HG02870 (cell line): ENCODE measurements around the gene GYG1.
A peak's percentile ranks its signal among the peaks of the same experiment; 100 is the strongest.

Source experiments
- ATAC-seq: cut with Tn5 transposase; IDR thresholded peaks from one replicate; pipeline ENCODE4 v1.9.1; 2021; ENCODE audit warnings: mild to moderate bottlenecking, moderate library complexity; ENCODE audit not compliant: unreplicated experiment

The GYG1 gene

DNA sequence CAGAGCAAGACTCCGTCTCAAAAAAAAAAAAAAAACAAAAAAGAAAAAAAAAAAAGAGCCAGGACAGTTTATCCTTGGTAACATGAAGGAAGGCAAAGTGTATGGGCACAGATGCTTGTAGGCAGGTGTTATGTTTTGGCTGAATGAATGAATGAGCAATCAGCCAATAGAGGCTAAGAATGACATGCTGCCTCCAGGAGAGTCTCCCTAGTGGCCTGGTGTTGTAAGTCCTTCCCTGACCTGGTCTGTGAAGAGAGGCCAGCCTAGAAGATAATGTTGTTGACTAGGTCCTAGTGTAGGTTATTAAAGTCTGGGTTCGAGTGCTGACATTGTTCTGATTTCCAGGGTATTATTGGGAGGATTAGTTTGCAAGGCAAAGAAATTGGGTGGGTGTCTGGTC lies 24.9 kb downstream of the GYG1 start:
- no peak for ATAC-seq

DNA sequence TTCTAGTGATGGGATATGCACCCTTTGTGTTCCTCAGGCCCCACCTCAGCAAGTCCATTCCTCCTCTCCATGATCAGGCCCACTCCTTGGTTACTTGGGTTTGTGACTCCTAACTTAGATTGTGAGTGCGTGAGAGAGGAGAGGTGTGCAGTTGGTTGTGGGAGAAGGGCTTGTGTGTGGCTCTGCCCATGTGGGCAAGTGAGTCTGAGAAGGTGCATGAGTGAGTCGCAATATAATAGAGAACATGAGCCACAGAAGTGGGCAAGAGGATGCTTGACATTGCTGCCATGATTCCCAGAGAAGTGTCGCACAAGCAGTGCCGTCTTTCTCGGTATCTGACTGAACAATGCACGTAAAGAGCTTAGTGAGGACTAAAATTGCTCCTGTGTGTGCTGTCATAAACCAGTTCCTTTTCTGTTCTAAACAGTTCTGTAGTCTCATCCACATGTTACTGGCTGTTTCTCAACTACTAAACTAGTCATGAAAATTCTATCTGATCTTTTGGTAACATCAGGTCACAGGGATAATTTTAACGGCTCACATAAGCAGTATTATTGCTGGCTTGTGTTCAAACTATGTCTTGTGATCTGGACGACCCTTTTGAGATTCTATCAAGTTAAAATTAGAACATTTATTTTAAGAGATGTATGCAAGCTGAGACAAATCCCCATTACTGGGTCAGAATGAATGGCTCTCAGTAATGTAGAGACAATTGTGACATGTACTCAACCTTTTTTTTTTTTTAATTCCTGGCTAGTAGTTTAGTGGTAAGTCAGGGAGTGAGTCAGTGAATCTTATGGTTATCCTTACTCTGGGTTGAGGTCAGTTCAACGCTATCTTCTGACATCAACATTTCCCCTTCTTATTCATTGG lies 25.6 kb downstream of the GYG1 start:
- ATAC-seq, result no peak

DNA sequence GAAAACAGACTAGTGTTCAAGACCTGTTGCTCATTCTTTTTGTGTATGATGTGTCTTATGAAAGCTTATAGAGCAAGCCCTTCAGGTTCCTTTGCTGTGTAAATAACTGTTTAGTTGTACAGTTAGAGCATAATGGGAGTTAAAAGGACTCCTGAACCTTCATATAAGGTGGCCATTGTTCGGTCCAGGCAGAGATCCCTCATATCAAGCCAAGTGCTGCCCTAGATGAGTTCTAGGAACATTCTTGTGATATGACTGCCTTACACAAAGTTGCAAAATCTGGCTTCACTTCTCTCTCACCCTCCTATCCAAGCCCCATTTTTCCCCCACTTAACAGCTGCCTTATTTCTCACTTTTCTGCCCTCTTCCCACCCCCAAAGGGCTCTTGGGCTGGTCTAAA lies 26.9 kb downstream of the GYG1 start:
- ATAC-seq, result no peak

DNA sequence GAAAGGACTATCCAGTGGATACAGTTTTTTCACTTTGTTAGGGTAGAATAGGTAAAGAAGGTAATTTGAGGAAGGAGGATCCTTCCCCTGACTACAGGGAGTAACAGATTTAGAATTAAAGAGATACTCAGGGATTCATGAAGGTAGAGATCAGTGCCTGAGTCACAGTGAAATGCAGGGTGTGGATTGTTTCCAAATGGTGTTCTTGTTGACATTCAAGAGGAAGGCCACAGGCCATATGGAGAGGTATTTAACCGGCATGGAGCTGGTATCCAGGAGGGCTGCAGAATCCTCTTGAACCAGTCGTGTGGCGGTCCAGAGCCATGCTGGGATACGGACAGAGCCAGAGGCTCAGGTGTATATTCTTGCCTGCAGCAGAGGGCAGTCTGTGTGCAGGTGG lies 28.2 kb downstream of the GYG1 start:
- ATAC-seq, result no peak

DNA sequence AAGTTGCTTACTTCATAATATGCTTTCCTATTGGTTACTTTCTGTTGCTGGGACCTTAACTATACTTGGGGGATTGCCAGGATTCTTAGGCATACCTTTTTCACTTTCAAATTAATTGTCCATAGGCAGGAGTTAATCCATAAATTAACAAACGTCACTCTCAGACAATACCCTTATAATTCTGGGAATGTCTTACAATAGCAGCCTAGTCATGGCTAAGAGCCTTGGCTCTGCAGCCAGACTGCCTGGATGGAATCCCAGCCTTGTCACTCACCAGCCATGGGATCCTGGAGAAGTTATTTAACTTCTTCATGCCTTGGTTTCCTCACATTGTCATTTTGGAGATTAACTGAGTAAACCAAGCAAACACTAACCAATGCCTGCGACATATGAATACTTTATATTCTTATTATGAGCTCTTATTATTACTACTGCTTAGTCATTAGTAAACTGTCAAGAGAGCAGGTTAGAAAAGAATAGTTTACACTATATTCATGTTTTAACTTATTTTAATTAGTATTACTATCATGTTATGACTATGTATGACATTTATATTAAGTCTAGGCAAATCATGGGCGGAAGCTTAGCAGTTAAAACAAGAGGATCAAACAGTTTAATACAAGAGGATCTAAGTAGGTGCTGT lies 29.0 kb downstream of the GYG1 start:
- ATAC-seq, result no peak

DNA sequence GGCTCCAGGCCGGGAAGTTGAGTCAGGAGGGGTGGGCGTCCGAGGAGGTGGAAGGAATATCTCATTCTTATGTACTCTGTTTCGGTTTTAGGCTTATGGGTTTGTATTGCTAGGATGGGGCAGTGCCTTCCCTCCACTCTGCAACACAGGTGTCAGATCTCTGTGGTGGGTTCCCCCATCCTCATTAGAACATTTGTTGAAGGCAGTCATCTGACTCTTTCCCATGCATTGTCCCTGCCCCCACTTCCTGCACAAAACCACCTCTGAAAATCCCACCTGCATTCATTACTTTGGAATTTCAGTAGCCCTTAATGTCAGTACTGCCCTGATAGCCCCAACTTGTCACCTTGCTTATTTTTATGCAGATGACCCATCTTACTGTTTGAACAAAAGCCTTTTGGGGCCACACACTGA lies 29.5 kb downstream of the GYG1 start:
- no peak for ATAC-seq

DNA sequence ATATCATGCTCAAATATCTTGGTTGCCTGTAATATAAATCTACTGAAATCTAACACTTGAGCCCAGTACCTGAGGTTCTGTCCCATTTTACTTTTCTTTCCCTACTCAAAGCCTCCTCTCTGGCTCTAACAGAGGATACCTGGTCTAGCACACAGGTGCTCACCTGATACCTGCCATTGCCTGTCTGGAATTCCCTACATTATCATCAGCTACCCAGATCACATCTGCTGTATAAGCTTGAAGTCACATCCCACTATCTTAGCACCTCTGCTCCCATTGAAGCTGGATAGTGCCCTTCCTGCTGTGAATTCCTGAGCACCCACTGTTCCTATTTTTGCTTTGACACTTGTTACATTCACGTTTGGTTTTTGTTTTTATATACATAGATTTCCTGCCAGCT lies 30.5 kb downstream of the GYG1 start:
- ATAC-seq, result no peak

DNA sequence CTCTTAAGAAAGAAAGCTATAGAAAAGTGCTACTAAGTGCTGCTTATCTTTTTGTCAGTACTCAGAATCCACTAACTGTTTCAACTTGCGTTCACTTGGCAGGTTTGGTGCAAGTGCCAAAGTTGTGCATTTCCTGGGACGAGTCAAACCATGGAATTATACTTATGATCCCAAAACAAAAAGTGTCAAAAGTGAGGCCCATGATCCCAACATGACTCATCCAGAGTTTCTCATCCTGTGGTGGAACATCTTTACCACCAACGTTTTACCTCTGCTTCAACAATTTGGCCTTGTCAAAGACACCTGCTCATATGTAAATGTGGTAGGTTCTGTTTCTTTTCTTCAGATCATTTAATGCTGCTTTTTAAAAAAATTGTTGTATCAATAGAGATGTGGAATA lies 32.6 kb downstream of the GYG1 start:
- no peak for ATAC-seq

DNA sequence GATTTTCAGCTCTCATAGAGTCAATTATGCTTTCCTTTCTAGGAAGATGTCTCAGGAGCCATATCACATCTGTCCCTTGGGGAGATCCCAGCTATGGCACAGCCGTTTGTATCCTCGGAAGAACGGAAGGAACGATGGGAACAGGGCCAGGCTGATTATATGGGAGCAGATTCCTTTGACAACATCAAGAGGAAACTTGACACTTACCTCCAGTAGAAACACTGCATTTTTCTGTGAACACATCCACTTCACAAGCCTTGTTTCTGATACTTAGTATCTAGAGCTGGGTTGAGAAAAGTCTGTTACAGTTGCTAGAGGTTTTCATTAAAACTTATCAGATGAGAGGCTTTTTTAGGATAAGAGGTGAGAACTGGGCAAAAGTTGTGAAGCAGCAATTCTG lies 35.4 kb downstream of the GYG1 start:
- no peak for ATAC-seq

DNA sequence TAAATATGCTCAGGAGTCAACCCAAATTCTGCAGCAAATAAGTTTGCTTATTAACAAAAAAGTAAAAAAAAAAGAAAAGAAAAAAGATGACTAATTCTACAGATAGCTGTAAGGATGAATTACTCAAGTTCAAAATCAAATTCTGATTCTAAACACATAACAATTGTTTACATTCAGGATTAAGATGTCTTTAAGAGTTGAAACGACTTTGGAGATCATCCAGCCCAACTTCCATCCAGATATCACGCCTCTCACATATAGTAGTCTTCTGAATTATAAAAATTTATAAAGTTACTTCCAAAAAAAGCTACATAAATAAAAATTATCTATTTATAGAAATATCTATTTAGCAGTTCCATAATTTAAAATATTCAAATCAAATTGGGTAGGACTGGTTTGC lies 39.8 kb downstream of the GYG1 start:
- no peak for ATAC-seq

DNA sequence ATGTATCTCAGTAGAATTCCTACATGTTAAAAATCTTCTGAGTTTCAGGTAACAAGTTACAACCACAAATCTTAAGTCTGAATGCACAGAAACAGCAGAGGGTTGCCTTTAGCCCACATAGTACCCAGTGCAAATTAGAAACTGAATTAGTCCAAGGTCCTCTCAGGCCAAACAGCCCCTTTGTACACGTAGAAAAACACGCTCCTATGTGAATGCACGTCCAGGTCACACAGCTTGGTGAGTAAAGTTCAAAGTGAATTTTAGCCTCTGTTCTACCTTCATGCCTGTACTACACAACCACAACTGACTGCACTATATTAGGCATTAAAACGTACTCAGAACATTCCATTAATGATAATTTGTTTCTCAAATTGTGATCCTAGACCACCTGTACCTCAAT lies 46.3 kb downstream of the GYG1 start:
- ATAC-seq, result no peak

DNA sequence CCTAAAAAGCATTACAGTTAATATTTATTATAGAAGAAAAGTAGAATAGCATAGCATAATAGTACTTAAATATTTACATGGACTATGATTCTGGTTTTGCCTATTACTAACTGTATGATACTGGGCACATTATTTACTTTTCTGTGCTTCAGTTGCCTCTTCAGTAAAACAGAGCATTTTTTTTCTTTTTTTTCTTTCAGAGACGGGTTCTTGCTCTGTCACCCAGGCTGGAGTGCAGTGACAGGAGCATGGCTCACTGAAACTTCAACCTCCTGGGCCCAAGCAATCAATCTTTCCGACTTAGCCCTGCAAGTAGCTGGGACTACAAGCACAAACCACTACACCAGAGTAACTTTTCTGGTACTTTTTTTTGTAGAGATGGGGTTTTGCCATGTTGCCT lies 47.0 kb downstream of the GYG1 start:
- no peak for ATAC-seq

DNA sequence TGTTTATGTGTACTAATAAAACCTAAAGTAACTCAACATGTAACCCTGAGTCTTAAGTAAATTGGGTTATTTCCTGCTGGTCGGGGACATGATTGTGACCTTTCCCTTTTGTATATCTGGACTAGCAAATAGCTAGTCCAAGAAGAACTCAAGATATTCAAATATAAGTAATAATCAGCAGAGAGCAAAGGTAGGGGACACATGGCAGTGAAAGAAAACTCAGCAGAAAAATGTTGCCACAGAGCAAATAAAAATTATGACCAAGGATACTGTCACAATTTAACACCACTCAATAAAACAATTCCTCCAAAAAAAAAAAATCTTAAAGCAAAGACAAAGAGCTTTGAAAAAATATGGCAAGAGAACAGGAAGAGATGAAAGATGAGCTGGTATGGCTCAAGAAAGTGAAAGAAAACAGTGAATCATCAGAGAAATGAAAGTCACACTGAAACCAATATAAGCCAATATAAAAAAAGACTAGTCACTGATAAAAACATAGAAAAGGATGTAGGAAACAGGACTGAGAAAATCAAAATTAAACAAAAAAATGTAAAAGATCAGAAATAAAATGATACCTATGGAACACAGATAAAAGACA lies 51.5 kb downstream of the GYG1 start:
- ATAC-seq, result peak; percentile 84

DNA sequence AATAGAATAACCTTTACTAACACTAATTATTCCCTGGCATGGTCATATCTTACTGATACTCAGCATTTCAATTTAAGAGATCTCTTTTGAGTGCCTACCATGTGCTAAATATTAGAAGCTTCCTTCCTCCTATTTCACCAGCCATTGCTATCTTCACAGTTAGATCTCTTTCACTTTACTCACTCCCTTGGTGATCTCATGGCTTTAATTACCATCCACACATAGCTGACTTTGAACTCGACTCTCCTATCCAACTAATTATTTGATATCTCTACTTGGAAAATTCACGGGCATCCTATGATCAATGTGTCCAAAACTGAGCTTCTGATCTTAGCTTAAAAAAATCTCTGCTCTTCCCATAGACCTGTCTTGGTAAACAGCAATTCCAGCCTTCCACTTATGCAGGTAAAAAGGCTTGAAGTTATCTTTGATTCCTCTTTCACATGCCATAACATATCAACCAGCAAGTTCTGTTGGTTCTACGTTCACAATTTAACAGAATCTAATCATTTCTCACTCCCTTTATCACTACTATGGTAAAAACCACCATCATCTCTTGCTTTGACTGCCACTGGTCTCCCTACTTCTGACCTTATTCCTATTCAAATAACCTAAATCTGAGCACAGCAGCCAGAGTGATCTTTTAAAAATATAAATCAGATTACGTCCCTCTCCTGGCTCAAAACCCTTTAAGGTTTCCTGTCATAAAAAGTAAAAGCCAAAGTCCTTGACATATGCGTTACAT lies 53.2 kb downstream of the GYG1 start:
- no peak for ATAC-seq

DNA sequence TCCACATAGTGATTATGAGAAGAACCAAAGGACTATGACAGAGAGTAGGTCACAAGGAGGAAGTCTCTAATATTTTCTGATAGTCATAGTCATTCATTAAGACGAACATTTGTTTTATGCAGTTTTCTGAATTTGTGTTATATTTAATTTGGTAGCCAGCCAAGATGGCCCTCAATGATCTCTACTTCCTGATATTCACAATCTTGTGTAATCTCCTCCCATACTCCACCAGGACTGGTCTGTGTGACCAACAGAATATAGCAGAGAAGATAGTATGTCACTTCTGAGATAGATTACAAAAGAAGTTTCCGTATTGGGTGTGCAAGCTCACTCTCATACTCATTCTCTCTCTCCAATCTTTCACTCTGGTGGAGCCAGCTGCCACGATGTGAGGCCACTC lies 64.2 kb downstream of the GYG1 start:
- ATAC-seq, result no peak

DNA sequence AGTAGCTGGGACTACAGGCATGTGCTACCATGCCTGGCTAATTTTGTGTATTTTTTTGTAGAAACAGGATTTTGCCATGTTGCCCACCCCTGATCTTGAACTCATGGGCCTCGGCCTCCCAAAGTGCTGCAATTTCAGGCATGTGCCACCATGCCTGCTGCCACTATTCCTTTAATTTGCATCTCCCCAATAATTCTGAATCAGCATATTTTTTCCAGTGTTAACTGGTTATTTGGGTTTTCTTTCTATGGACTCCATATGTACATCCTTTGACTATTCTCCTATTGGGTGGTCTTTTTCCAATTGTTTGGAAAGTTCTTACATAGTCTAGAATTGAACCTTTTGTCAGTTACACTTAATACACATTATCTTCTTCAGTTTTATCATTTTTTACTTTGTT lies 66.9 kb downstream of the GYG1 start:
- no peak for ATAC-seq

DNA sequence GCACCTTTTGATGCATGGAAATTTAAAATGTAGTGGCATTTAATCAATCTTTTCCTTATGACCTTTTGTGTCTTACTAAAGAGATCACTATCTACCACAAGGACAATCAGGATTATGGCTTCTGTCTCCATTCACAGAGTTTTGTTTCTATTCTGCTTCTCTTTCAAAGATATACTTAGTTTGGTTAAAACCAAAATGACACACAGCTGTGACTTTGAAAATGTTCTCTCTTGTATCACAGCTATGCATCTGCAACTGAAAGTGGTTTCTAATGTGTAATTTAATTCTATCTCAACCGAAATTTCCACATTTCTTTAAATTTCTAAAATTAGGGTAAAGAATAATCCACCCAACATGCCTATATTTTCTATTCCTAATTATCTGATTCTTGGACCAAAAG lies 67.3 kb downstream of the GYG1 start:
- ATAC-seq, result peak; percentile 85

DNA sequence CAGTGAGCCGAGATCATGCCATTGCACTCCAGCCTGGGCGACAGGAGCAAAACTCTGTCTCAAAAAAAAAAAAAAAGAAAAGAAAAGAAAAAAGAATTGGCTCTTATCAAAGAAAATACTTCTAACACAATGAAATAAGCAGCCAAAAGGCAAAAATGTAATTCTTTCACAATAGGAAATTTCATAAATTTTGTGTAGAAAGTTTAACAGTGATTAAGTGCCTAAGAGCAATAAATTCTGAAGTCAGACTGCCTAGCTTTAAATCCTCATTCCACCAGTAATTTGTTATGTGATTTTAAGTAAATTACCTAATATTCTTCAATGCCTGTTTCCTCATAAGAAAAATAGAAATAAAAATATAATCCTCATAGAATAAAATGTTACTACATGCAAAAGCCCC lies 70.4 kb downstream of the GYG1 start:
- no peak for ATAC-seq

DNA sequence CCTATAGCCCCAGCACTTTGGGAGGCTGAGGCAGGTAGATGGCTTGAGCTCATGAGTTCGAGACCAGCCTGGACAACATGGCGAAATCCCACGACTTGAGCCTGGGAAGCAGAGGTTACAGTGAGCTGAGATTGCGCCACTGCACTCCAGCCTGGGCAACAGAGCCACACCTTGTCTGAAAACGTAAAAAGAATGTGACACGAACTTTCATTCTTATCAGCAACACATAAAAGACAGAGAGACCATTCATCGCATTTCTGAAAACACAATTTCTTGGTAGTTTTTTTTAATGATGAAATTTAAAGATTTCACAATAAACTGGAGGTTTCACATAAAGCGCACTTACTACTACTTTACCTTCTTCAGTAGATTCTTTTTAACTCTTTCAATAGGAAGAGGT lies 76.5 kb downstream of the GYG1 start:
- ATAC-seq, result no peak
